HepG2 (cell line): ENCODE measurements around the gene HCRT. TPM values are rescaled to one million over a fixed set of nuclear protein-coding genes. Genes with fewer than 3 reads are reported as not detected.

Experiments used
- AGO1 ChIP-seq: fragments of 200-400 bp; formaldehyde crosslinking; IDR thresholded peaks from 2 replicates; pipeline ENCODE4 v1.6.1; 2017; ENCODE audit warnings: mild to moderate bottlenecking, low read depth, low read length, moderate library complexity; ENCODE audit not compliant: poor library complexity, severe bottlenecking
- CC2D1A ChIP-seq: sonication (generic); formaldehyde crosslinking; IDR thresholded peaks from 2 replicates; pipeline ENCODE4 v1.8.1; 2023; ENCODE audit warnings: mild to moderate bottlenecking, missing genetic modification reagents
- ESRRA ChIP-seq: sonication (generic); formaldehyde crosslinking; IDR thresholded peaks from 2 replicates; pipeline ENCODE4 v1.5.1; 2020; ENCODE audit warnings: mild to moderate bottlenecking, low read depth, missing genetic modification reagents
- HNRNPLL ChIP-seq: fragments of 200-400 bp; formaldehyde crosslinking; IDR thresholded peaks from 2 replicates; pipeline ENCODE4 v1.6.1; 2017; ENCODE audit warnings: mild to moderate bottlenecking, low read depth, low read length; ENCODE audit not compliant: poor library complexity, severe bottlenecking
- NAIF1 ChIP-seq: sonication (generic); formaldehyde crosslinking; IDR thresholded peaks from 2 replicates; pipeline ENCODE4 v1.5.0; 2020; ENCODE audit warnings: mild to moderate bottlenecking, missing genetic modification reagents, borderline replicate concordance
- NCOR1 ChIP-seq: fragments of 200-600 bp; sonication (generic); IDR thresholded peaks from 2 replicates; pipeline ENCODE4 v1.7.0; 2017; ENCODE audit warnings: antibody characterized with exemption, low read length, borderline replicate concordance
- PATZ1 ChIP-seq: sonication (generic); formaldehyde crosslinking; IDR thresholded peaks from 2 replicates; pipeline ENCODE4 v1.4.0; 2020; ENCODE audit warnings: missing genetic modification reagents
- RNF219 ChIP-seq: sonication (generic); formaldehyde crosslinking; IDR thresholded peaks from 2 replicates; pipeline ENCODE4 v1.5.0; 2020; ENCODE audit warnings: mild to moderate bottlenecking, missing genetic modification reagents
- SP1 ChIP-seq, 2 experiments: fragments of 450-650 bp in 1 of 2; sonication (generic) in 1 of 2; formaldehyde crosslinking in 1 of 2; IDR thresholded peaks; 2 replicates each; pipeline versions ENCODE4 v1.4.0 to v1.6.1; 2016 to 2020; ENCODE audit warnings: missing genetic modification reagents in 1 of 2
- ZFP82 ChIP-seq: sonication (generic); formaldehyde crosslinking; IDR thresholded peaks from 2 replicates; pipeline ENCODE4 v1.5.1; 2020; ENCODE audit warnings: mild to moderate bottlenecking, missing genetic modification reagents, borderline replicate concordance
- ZNF10 ChIP-seq: sonication (generic); formaldehyde crosslinking; IDR thresholded peaks from 2 replicates; pipeline ENCODE4 v1.4.0; 2020; ENCODE audit warnings: mild to moderate bottlenecking, low read depth, missing genetic modification reagents, borderline replicate concordance
- ZNF44 ChIP-seq: sonication (generic); formaldehyde crosslinking; IDR thresholded peaks from 2 replicates; pipeline ENCODE4 v1.5.1; 2020; ENCODE audit warnings: mild to moderate bottlenecking, missing genetic modification reagents
- ZNF512B ChIP-seq: sonication (generic); formaldehyde crosslinking; IDR thresholded peaks from 2 replicates; pipeline ENCODE4 v1.5.1; 2020; ENCODE audit warnings: missing genetic modification reagents, mild to moderate bottlenecking, borderline replicate concordance
- ZNF564 ChIP-seq: sonication (generic); formaldehyde crosslinking; IDR thresholded peaks from 2 replicates; pipeline ENCODE4 v1.8.1; 2023; ENCODE audit warnings: mild to moderate bottlenecking, missing genetic modification reagents
- ZNF709 ChIP-seq: sonication (generic); formaldehyde crosslinking; IDR thresholded peaks from 2 replicates; pipeline ENCODE4 v1.5.0; 2020; ENCODE audit warnings: mild to moderate bottlenecking, missing genetic modification reagents
- polyA plus RNA-seq, 8 experiments: library from polyadenylated mRNA; depleted of rRNA in 3 of 8; stranded (reverse) in 7 of 8; unstranded in 1 of 8; fragments of >200 nt; fragmentation: Illumina TruSeq in 4 of 8; extraction: Trizol in 4 of 8; gene quantifications; 2 replicates each; pipeline versions ENCODE4 v1.2.1 to v1.2.3, GENCODE V29; 2011 to 2016; ENCODE audit warnings: low read depth in 4 of 8, missing spikeins in 1 of 8, mixed read lengths in 1 of 8; ENCODE audit not compliant: insufficient read depth in 1 of 8
- total RNA-seq, 5 experiments: library from RNA; depleted of rRNA; stranded (reverse); fragments of >200 nt; fragmentation: Illumina TruSeq; extraction: Trizol; gene quantifications; 2 replicates each; pipeline ENCODE4 v1.2.3, GENCODE V29; 2016; ENCODE audit warnings: low read depth in 1 of 5
- TF ChIP-seq, protein P1 (sequence below): IDR thresholded peaks from 2 replicates; pipeline ENCODE4 v1.6.1; 2016; ENCODE audit warnings: low read depth
- TF ChIP-seq, protein P2 (sequence below): IDR thresholded peaks from 2 replicates; pipeline ENCODE4 v1.6.1; 2018; ENCODE audit warnings: missing genetic modification reagents

HCRT gene
- total and polyA plus RNA-seq, 2 of the 13 experiments (the other 11 are each of a cell fraction or from before 2014, with no cell fraction given): not detected

GRCh38 chr17:42183741-42184711 lies 1.2 kb downstream of the HCRT start (continued):
- TF ChIP-seq RNF219 (CRISPR knock-in tag): no peak
- no peak for TF ChIP-seq NAIF1
- 0 out of 2 replicates have a peak, but pooled peaks have one; percentile 77 for TF ChIP-seq CC2D1A (CRISPR knock-in tag)
- TF ChIP-seq SP1 (IDR thresholded peaks at IDR 0.05): no peak
- peak; percentile 61 for TF ChIP-seq SP1 (CRISPR knock-in tag; IDR thresholded peaks at IDR 0.05)
- peak; percentile 49; the same call in 1 of the 2 replicates for TF ChIP-seq ZNF564 (CRISPR knock-in tag)
- TF ChIP-seq, protein P1, sequence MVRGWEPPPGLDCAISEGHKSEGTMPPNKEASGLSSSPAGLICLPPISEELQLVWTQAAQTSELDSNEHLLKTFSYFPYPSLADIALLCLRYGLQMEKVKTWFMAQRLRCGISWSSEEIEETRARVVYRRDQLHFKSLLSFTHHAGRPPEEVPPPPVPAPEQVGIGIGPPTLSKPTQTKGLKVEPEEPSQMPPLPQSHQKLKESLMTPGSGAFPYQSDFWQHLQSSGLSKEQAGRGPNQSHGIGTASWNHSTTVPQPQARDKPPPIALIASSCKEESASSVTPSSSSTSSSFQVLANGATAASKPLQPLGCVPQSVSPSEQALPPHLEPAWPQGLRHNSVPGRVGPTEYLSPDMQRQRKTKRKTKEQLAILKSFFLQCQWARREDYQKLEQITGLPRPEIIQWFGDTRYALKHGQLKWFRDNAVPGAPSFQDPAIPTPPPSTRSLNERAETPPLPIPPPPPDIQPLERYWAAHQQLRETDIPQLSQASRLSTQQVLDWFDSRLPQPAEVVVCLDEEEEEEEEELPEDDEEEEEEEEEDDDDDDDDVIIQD (CRISPR knock-in tag): no peak
- peak; percentile 99 for TF ChIP-seq ZNF512B (CRISPR knock-in tag)
- TF ChIP-seq ESRRA: peak; percentile 78
- no peak for TF ChIP-seq ZNF44 (CRISPR knock-in tag)
- TF ChIP-seq PATZ1 (CRISPR knock-in tag): peak; percentile 73
- peak; percentile 98 for TF ChIP-seq ZNF709
- TF ChIP-seq ZFP82 (CRISPR knock-in tag): no peak; the same call in 1 of the 2 replicates
- no peak for TF ChIP-seq NCOR1
- TF ChIP-seq HNRNPLL: peak; percentile 89
- TF ChIP-seq AGO1: peak; percentile 62
- TF ChIP-seq, protein P2, sequence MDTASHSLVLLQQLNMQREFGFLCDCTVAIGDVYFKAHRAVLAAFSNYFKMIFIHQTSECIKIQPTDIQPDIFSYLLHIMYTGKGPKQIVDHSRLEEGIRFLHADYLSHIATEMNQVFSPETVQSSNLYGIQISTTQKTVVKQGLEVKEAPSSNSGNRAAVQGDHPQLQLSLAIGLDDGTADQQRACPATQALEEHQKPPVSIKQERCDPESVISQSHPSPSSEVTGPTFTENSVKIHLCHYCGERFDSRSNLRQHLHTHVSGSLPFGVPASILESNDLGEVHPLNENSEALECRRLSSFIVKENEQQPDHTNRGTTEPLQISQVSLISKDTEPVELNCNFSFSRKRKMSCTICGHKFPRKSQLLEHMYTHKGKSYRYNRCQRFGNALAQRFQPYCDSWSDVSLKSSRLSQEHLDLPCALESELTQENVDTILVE: no peak
- TF ChIP-seq ZNF10 (CRISPR knock-in tag): peak; percentile 58; the same call in 1 of the 2 replicates
